H9 (cell line): Measurements from ENCODE around the gene STX11. TPM values are rescaled to one million over a fixed set of nuclear protein-coding genes. Genes with fewer than 3 reads are reported as not detected.

Experiments used
- DNase-seq: peaks from one replicate; pipeline ENCODE4 v3.0.0-alpha.2; 2017
- H2AFZ ChIP-seq: one replicate; pipeline ENCODE4 v1.6.1; 2013; ENCODE audit warnings: mild to moderate bottlenecking, low read length, control low read depth, moderate library complexity
- H2AK5ac ChIP-seq: 2 replicates; pipeline ENCODE4 v1.6.1; 2013; ENCODE audit warnings: low read length, control low read depth, mixed read lengths; ENCODE audit not compliant: insufficient read length
- H2BK120ac ChIP-seq: one replicate; pipeline ENCODE4 v1.6.1; 2013; ENCODE audit warnings: low read depth, mild to moderate bottlenecking, low read length, control low read depth, inconsistent platforms; ENCODE audit not compliant: poor library complexity, severe bottlenecking
- H2BK12ac ChIP-seq: 2 replicates; pipeline ENCODE4 v1.6.1; 2013; ENCODE audit warnings: low read length, control low read depth, mixed read lengths, low read depth; ENCODE audit not compliant: insufficient read length
- H2BK15ac ChIP-seq: 2 replicates; pipeline ENCODE4 v1.6.1; 2013; ENCODE audit warnings: low read depth, low read length, control low read depth
- H2BK20ac ChIP-seq: one replicate; pipeline ENCODE4 v1.6.1; 2013; ENCODE audit warnings: low read depth, mild to moderate bottlenecking, low read length, control low read depth, inconsistent platforms; ENCODE audit not compliant: poor library complexity, severe bottlenecking
- H2BK5ac ChIP-seq: 2 replicates; pipeline ENCODE4 v1.6.1; 2013; ENCODE audit warnings: low read length, control low read depth, mixed read lengths; ENCODE audit not compliant: insufficient read length
- H3K14ac ChIP-seq: 2 replicates; pipeline ENCODE4 v1.6.1; 2013; ENCODE audit warnings: low read length, control low read depth; ENCODE audit not compliant: insufficient read depth
- H3K18ac ChIP-seq: 2 replicates; pipeline ENCODE4 v1.6.1; 2013; ENCODE audit warnings: low read depth, mild to moderate bottlenecking, mixed read lengths, low read length, control low read depth; ENCODE audit not compliant: insufficient read length
- H3K23ac ChIP-seq: 2 replicates; pipeline ENCODE4 v1.6.1; 2013; ENCODE audit warnings: low read length, control low read depth, mixed read lengths, low read depth; ENCODE audit not compliant: insufficient read length
- H3K23me2 ChIP-seq: 2 replicates; pipeline ENCODE4 v1.6.1; 2013; ENCODE audit warnings: low read depth, mild to moderate bottlenecking, mixed read lengths, low read length, control low read depth; ENCODE audit not compliant: insufficient read length, poor library complexity, severe bottlenecking
- H3K27ac ChIP-seq: 2 replicates; pipeline ENCODE4 v1.5.1; 2013; ENCODE audit warnings: low read length, control low read depth, mixed read lengths, low read depth; ENCODE audit not compliant: insufficient read length
- H3K27me3 ChIP-seq: 2 replicates; pipeline ENCODE4 v1.6.1; 2013; ENCODE audit warnings: low read length, control low read depth, inconsistent platforms; ENCODE audit not compliant: insufficient read depth
- H3K4ac ChIP-seq: 2 replicates; pipeline ENCODE4 v1.6.1; 2013; ENCODE audit warnings: low read depth, mild to moderate bottlenecking, control low read depth, inconsistent platforms, low read length, moderate library complexity
- H3K4me1 ChIP-seq: 2 replicates; pipeline ENCODE4 v1.6.1; 2013; ENCODE audit warnings: low read length, control low read depth, inconsistent platforms; ENCODE audit not compliant: insufficient read depth
- H3K4me2 ChIP-seq: 2 replicates; pipeline ENCODE4 v1.6.1; 2013; ENCODE audit warnings: low read length, control low read depth, mixed read lengths; ENCODE audit not compliant: insufficient read length, insufficient read depth
- H3K56ac ChIP-seq: 2 replicates; pipeline ENCODE4 v1.6.1; 2013; ENCODE audit warnings: low read depth, mild to moderate bottlenecking, mixed read lengths, low read length, control low read depth; ENCODE audit not compliant: insufficient read length
- H3K79me1 ChIP-seq: 2 replicates; pipeline ENCODE4 v1.6.1; 2013; ENCODE audit warnings: low read depth, mild to moderate bottlenecking, moderate library complexity, low read length, control low read depth, inconsistent platforms; ENCODE audit not compliant: insufficient read depth, poor library complexity, severe bottlenecking
- H3K79me2 ChIP-seq: 2 replicates; pipeline ENCODE4 v1.6.1; 2013; ENCODE audit warnings: low read length, control low read depth, inconsistent platforms; ENCODE audit not compliant: insufficient read depth
- H3K9ac ChIP-seq: 2 replicates; pipeline ENCODE4 v1.6.1; 2013; ENCODE audit warnings: low read length, control low read depth, mixed read lengths; ENCODE audit not compliant: insufficient read length; ENCODE audit errors: extremely low read depth
- H3K9me3 ChIP-seq: one replicate; pipeline ENCODE4 v1.6.1; 2013; ENCODE audit warnings: low read depth, low read length, inconsistent platforms; ENCODE audit not compliant: control insufficient read depth
- H3T11ph ChIP-seq: one replicate; pipeline ENCODE4 v1.6.1; 2013; ENCODE audit warnings: mild to moderate bottlenecking, low read length, control low read depth, inconsistent platforms
- H4K20me1 ChIP-seq: one replicate; pipeline ENCODE4 v1.6.1; 2013; ENCODE audit not compliant: control insufficient read depth, insufficient read length, insufficient read depth
- H4K5ac ChIP-seq: 2 replicates; pipeline ENCODE4 v1.6.1; 2013; ENCODE audit warnings: low read depth, mild to moderate bottlenecking, mixed read lengths, low read length, control low read depth; ENCODE audit not compliant: insufficient read length
- H4K8ac ChIP-seq: replicated peaks from 2 replicates; pipeline ENCODE4 v1.6.1; 2013; ENCODE audit warnings: low read length, control low read depth, mixed read lengths, low read depth; ENCODE audit not compliant: insufficient read length
- H4K91ac ChIP-seq: 2 replicates; pipeline ENCODE4 v1.6.1; 2013; ENCODE audit warnings: low read depth, mild to moderate bottlenecking, moderate library complexity, mixed read lengths, low read length, control low read depth; ENCODE audit not compliant: insufficient read length
- H3K27ac Mint-ChIP-seq, 3 experiments: 2 replicates in 2 of 3; 3 replicates in 1 of 3; pipeline ENCODE4 v1.8.0; 2020 to 2021; ENCODE audit warnings: mixed read lengths in 3 of 3, mild to moderate bottlenecking in 1 of 3, moderate library complexity in 1 of 3
- H3K27me3 Mint-ChIP-seq: 2 replicates; pipeline ENCODE4 v1.8.0; 2021; ENCODE audit warnings: low read depth, mild to moderate bottlenecking, moderate library complexity, mixed read lengths
- H3K36me3 Mint-ChIP-seq, 3 experiments: 2 replicates in 2 of 3; 3 replicates in 1 of 3; pipeline ENCODE4 v1.8.0; 2020 to 2021; ENCODE audit warnings: low read depth in 3 of 3, mixed read lengths in 3 of 3; ENCODE audit not compliant: insufficient read depth in 1 of 3
- H3K4me1 Mint-ChIP-seq, 2 experiments: 2 replicates each; pipeline ENCODE4 v1.8.0; 2020; ENCODE audit warnings: mixed read lengths in 2 of 2
- H3K4me3 Mint-ChIP-seq, 2 experiments: 2 replicates in 1 of 2; 3 replicates in 1 of 2; pipeline ENCODE4 v1.8.0; 2020 to 2021; ENCODE audit warnings: mild to moderate bottlenecking in 2 of 2, mixed read lengths in 2 of 2, moderate library complexity in 1 of 2
- H3K9me3 Mint-ChIP-seq, 2 experiments: 2 replicates in 1 of 2; 3 replicates in 1 of 2; pipeline ENCODE4 v1.8.0; 2020; ENCODE audit warnings: mild to moderate bottlenecking in 2 of 2, mixed read lengths in 2 of 2, moderate library complexity in 1 of 2
- CTCF ChIP-seq: fragments of 200-600 bp; sonication (generic); conservative IDR thresholded peaks from 3 replicates; pipeline ENCODE4 v1.8.0; 2021; ENCODE audit warnings: antibody characterized with exemption, mild to moderate bottlenecking
- WGBS: extraction: QIAGEN DNeasy Blood & Tissue Kit; methylation state at CpG from one replicate; pipeline ENCODE4 v1.1.7; 2013; ENCODE audit warnings: missing lambda C conversion rate, low lambda C conversion rate, mixed read lengths; ENCODE audit not compliant: insufficient read length; ENCODE audit errors: extremely low coverage; 5-methylcytosine and 5-hydroxymethylcytosine counted together
- total RNA-seq: library from RNA; stranded (reverse); gene quantifications from 2 replicates; pipeline ENCODE4 v1.2.1, GENCODE V29; 2021

Gene STX11
- total RNA-seq, 1 experiment from 2014 or later = 0.22 TPM

GRCh38 chr6:144195671-144196270 lies 45.5 kb downstream of the STX11 start:
- Histone ChIP-seq H2BK120ac (no peak overlapping the region), H3K14ac (no peak overlapping the region), H3K4me1 (peaks cover 2% of the 10 kb centered on the region; the same call in 1 of the 2 replicates), H3K18ac (no peak overlapping the region), H2BK5ac (no peak overlapping the region), H2BK20ac (no peak overlapping the region), H3K27ac (no peak overlapping the region), H3K79me1 (no peaks in the 10 kb centered on the region), H3K9me3 (no peaks in the 10 kb centered on the region), H2BK12ac (no peak overlapping the region), H3K27me3 (no peaks in the 10 kb centered on the region), H4K5ac (no peak overlapping the region), H3K23ac (no peak overlapping the region), H4K8ac (no peak overlapping the region), H3K23me2 (no peaks in the 10 kb centered on the region), H3K9ac (no peak overlapping the region), H3T11ph (no peak overlapping the region), H3K4me2 (no peak overlapping the region), H2AFZ (no peak overlapping the region), H4K20me1 (no peaks in the 10 kb centered on the region), H3K4ac (no peak overlapping the region), H3K79me2 (no peaks in the 10 kb centered on the region), H4K91ac (no peak overlapping the region), H2BK15ac (no peak overlapping the region), H2AK5ac (no peak overlapping the region), H3K56ac (no peak overlapping the region)
- Mint-ChIP-seq H3K27me3 (no peaks in the 10 kb centered on the region), H3K4me1 (peaks cover 8 to 10% of the 10 kb centered on the region in 2 experiments), H3K4me3 (no peak overlapping the region), H3K9me3 (0 out of 5 replicates have a peak, but pooled peaks cover 0 to 3% of the 10 kb centered on the region in 2 experiments), H3K36me3 (no peaks in the 10 kb centered on the region), H3K27ac (no peak overlapping the region)
- no peak for TF ChIP-seq CTCF
- no CpG with 5 or more reads among the region's 3 CpGs for WGBS
- no peak for DNase-seq
